HepG2 (cell line): ENCODE data around the gene GCDH. TPM values are rescaled to one million over a fixed set of nuclear protein-coding genes. Genes with fewer than 3 reads are reported as not detected.

Experiments
- DRAP1 ChIP-seq: IDR thresholded peaks from 2 replicates; pipeline ENCODE4 v1.6.1; 2016; ENCODE audit warnings: missing genetic modification reagents, missing compliant biosample characterization
- GMEB1 ChIP-seq: sonication (generic); formaldehyde crosslinking; IDR thresholded peaks from 2 replicates; pipeline ENCODE4 v1.5.1; 2020; ENCODE audit warnings: missing genetic modification reagents, mild to moderate bottlenecking, borderline replicate concordance
- HBP1 ChIP-seq: IDR thresholded peaks from 2 replicates; pipeline ENCODE4 v1.6.1; 2016; ENCODE audit warnings: low read depth, control low read depth
- KDM2A ChIP-seq: sonication (generic); formaldehyde crosslinking; IDR thresholded peaks from 2 replicates; pipeline ENCODE4 v1.4.0; 2020; ENCODE audit warnings: low read depth, missing genetic modification reagents, borderline replicate concordance
- NFE2L1 ChIP-seq: sonication (generic); formaldehyde crosslinking; IDR thresholded peaks from 2 replicates; pipeline ENCODE4 v1.4.0; 2020; ENCODE audit warnings: missing genetic modification reagents, mild to moderate bottlenecking, borderline replicate concordance
- NONO ChIP-seq, 2 experiments: fragments of 450-650 bp in 1 of 2; sonication (generic) in 1 of 2; formaldehyde crosslinking in 1 of 2; IDR thresholded peaks in 1 of 2; conservative IDR thresholded peaks in 1 of 2; 2 replicates each; pipeline versions ENCODE4 v1.6.1 to v1.8.0; 2017 to 2022; ENCODE audit warnings: mild to moderate bottlenecking in 1 of 2, missing genetic modification reagents in 1 of 2, moderate library complexity in 1 of 2
- SP2 ChIP-seq: sonication (generic); formaldehyde crosslinking; IDR thresholded peaks from 2 replicates; pipeline ENCODE4 v1.5.1; 2020; ENCODE audit warnings: mild to moderate bottlenecking, missing genetic modification reagents
- TOPORS ChIP-seq: sonication (generic); formaldehyde crosslinking; IDR thresholded peaks from 2 replicates; pipeline ENCODE4 v1.8.0; 2023; ENCODE audit warnings: mild to moderate bottlenecking, missing genetic modification reagents
- ZNF407 ChIP-seq: sonication (generic); formaldehyde crosslinking; IDR thresholded peaks from one replicate; pipeline ENCODE4 v1.5.1; 2020; ENCODE audit warnings: mild to moderate bottlenecking, missing genetic modification reagents; ENCODE audit errors: not compliant biosample characterization
- ZNF44 ChIP-seq: sonication (generic); formaldehyde crosslinking; IDR thresholded peaks from 2 replicates; pipeline ENCODE4 v1.5.1; 2020; ENCODE audit warnings: mild to moderate bottlenecking, missing genetic modification reagents
- ZNF510 ChIP-seq: sonication (generic); formaldehyde crosslinking; IDR thresholded peaks from 2 replicates; pipeline ENCODE4 v1.4.0; 2020; ENCODE audit warnings: low read depth, mild to moderate bottlenecking, missing genetic modification reagents
- ZNF543 ChIP-seq: sonication (generic); formaldehyde crosslinking; IDR thresholded peaks from 2 replicates; pipeline ENCODE4 v1.4.0; 2020; ENCODE audit warnings: mild to moderate bottlenecking, missing genetic modification reagents
- ZNF644 ChIP-seq: IDR thresholded peaks from 2 replicates; pipeline ENCODE4 v1.6.1; 2016; ENCODE audit warnings: low read depth
- ZNF879 ChIP-seq: sonication (generic); formaldehyde crosslinking; IDR thresholded peaks from 2 replicates; pipeline ENCODE4 v1.8.1; 2023; ENCODE audit warnings: missing genetic modification reagents
- ZSCAN31 ChIP-seq: sonication (generic); formaldehyde crosslinking; IDR thresholded peaks from 2 replicates; pipeline ENCODE4 v1.5.0; 2020; ENCODE audit warnings: low read depth, mild to moderate bottlenecking, missing genetic modification reagents
- polyA plus RNA-seq, 8 experiments: library from polyadenylated mRNA; depleted of rRNA in 3 of 8; stranded (reverse) in 7 of 8; unstranded in 1 of 8; fragments of >200 nt; fragmentation: Illumina TruSeq in 4 of 8; extraction: Trizol in 4 of 8; gene quantifications; 2 replicates each; pipeline versions ENCODE4 v1.2.1 to v1.2.3, GENCODE V29; 2011 to 2016; ENCODE audit warnings: low read depth in 4 of 8, missing spikeins in 1 of 8, mixed read lengths in 1 of 8; ENCODE audit not compliant: insufficient read depth in 1 of 8
- total RNA-seq, 5 experiments: library from RNA; depleted of rRNA; stranded (reverse); fragments of >200 nt; fragmentation: Illumina TruSeq; extraction: Trizol; gene quantifications; 2 replicates each; pipeline ENCODE4 v1.2.3, GENCODE V29; 2016; ENCODE audit warnings: low read depth in 1 of 5

GCDH gene
- total and polyA plus RNA-seq, 2 of the 13 experiments (the other 11 are each of a cell fraction or from before 2014, with no cell fraction given), result 15.1 to 38.0 TPM

- peak; percentile 74 for TF ChIP-seq ZNF407 (CRISPR knock-in tag)
- peak; percentile 66 for TF ChIP-seq DRAP1 (CRISPR knock-in tag)
- TF ChIP-seq ZNF510 (CRISPR knock-in tag), result 0 out of 2 replicates have a peak, but pooled peaks have one; percentile 46
- peak; percentile 96 for TF ChIP-seq GMEB1 (CRISPR knock-in tag)
- TF ChIP-seq ZNF879 (CRISPR knock-in tag), result peak; percentile 38; the same call in 1 of the 2 replicates
- peak; percentile 72 for TF ChIP-seq SP2 (CRISPR knock-in tag)
- peak; percentile 75; the same call in 1 of the 2 replicates for TF ChIP-seq HBP1 (CRISPR knock-in tag)
- peak; percentile 75; the same call in 1 of the 2 replicates for TF ChIP-seq NFE2L1 (CRISPR knock-in tag)
- no peak for TF ChIP-seq TOPORS (CRISPR knock-in tag)
- no peak for TF ChIP-seq ZNF644 (CRISPR knock-in tag)
- peak; percentile 72; the same call in 1 of the 2 replicates for TF ChIP-seq ZNF44 (CRISPR knock-in tag)
- peak; percentile 99 for TF ChIP-seq KDM2A (CRISPR knock-in tag)
- peak; percentile 78; the same call in 1 of the 2 replicates for TF ChIP-seq ZSCAN31
- TF ChIP-seq ZNF543 (CRISPR knock-in tag), result 0 out of 2 replicates have a peak, but pooled peaks have one; percentile 43
- no peak for TF ChIP-seq NONO (IDR thresholded peaks at IDR 0.05)
- TF ChIP-seq NONO (CRISPR knock-in tag; conservative IDR thresholded peaks at IDR 0.05), result peak; percentile 83
These were observed 54.6 kb downstream of the GCDH start, which contains the start of gene RAD23A (continued) for GRCh38 chr19:12945479-12946091.
